ENCODE measurements around the gene RBBP7. TPM values are rescaled to one million over a fixed set of nuclear protein-coding genes. Genes with fewer than 3 reads are reported as not detected.
A peak's percentile ranks its signal among the peaks of the same experiment; 100 is the strongest.

The RBBP7 gene
- total and polyA plus RNA-seq, 2 experiments from 2014 or later, result 86.2 to 119 TPM

DNA sequence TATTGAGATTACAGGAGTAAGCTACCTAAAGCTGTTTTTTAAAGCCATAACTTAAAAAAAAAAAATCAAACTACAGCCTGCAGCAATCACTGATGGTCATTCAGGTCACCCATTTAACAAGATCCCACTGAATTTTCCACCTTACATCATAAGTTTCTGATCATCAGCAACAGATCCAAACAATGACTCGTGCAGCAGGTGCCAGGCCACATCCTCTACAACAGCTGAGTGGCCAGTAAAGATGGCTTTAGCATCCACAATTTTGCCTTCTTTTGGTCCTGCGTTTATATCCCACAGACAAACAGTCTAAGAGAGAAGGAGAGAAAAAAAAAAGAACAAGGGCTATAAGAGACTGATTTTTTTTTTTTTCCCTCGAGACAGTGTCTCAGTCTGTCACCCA lies 16.6 kb downstream of the RBBP7 start:
- peaks cover 26% of the 10 kb centered on the region for H3F3A ChIP-seq (ENCODE audit: insufficient read depth)
- 94 to 97% methylated on average over 3 of the region's 3 CpGs for WGBS, 2 experiments (ENCODE audit: low coverage in 1 of 2, low lambda C conversion rate in 2 of 2, missing lambda C conversion rate in 2 of 2)
- no peaks in the 10 kb centered on the region for H3K9me2 ChIP-seq (ENCODE audit: insufficient read depth)
- H3K4me1 ChIP-seq (ENCODE audit: insufficient read depth), result peaks cover 11% of the 10 kb centered on the region
- H3K27me3 ChIP-seq (replicated peaks; ENCODE audit: insufficient read depth), result no peaks in the 10 kb centered on the region
- no peak for DNase-seq
- in situ Hi-C loops (cut with MboI), result no loop called here
- no peaks in the 10 kb centered on the region for H3K9me3 ChIP-seq (ENCODE audit: low read depth)
- H3K79me2 ChIP-seq (ENCODE audit: insufficient read depth), result peaks cover 57% of the 10 kb centered on the region
- no peak overlapping the region for H2AFZ ChIP-seq
- H3K9ac ChIP-seq, result no peak overlapping the region
- no peaks in the 10 kb centered on the region; the same call in 1 of the 2 replicates for H4K20me1 ChIP-seq (ENCODE audit: insufficient read depth)
- H3K27ac ChIP-seq, result no peak overlapping the region
- no peak overlapping the region for H3K4me2 ChIP-seq (ENCODE audit: unreplicated experiment)
- TF ChIP-seq EZH2phosphoT487 (IDR thresholded peaks at IDR 0.05; ENCODE audit: insufficient read depth, low read depth) (no peak), EZH2 (IDR thresholded peaks at IDR 0.05; ENCODE audit: insufficient read depth, poor library complexity, severe bottlenecking) (no peak)
- H3K4me3 ChIP-seq, result no peak overlapping the region
- H3K36me3 ChIP-seq (ENCODE audit: low read depth), result peaks cover 7% of the 10 kb centered on the region; the same call in 1 of the 2 replicates

DNA sequence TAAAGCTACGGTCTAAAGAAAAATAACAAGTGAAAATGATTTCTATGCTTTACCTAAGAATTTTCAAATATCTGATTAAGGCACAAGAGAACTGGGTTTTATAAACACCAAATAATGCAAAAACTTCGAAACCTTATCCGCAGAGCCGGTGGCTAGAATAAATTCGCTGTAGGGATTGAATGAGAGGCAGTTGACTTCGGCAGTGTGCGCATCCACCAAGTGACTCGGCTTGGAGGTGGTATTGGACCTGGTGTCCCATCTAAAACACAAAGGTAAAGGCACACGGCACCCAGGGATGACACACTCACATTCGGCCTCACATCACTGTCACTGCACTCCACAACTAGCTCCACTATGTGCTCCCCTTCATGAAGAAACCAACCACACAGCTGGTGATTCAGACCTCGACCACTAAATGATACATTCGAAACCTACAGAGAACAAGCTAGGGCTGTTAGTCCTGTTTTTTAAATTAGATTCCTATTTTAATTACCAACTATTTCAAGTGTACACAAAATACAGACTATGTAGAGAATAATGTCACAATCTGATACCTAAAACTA lies 17.5 kb downstream of the RBBP7 start:
- H3K79me2 ChIP-seq (ENCODE audit: insufficient read depth), result peaks cover 50% of the 10 kb centered on the region
- H3K27ac ChIP-seq, result no peak overlapping the region
- TF ChIP-seq EZH2phosphoT487 (IDR thresholded peaks at IDR 0.05; ENCODE audit: insufficient read depth, low read depth), result no peak
- no peak for TF ChIP-seq EZH2 (IDR thresholded peaks at IDR 0.05; ENCODE audit: insufficient read depth, poor library complexity, severe bottlenecking)
- no peaks in the 10 kb centered on the region for H3K9me2 ChIP-seq (ENCODE audit: insufficient read depth)
- H3K4me2 ChIP-seq (ENCODE audit: unreplicated experiment), result no peak overlapping the region
- H3K27me3 ChIP-seq (replicated peaks; ENCODE audit: insufficient read depth), result no peaks in the 10 kb centered on the region
- H3K36me3 ChIP-seq (ENCODE audit: low read depth), result peaks cover 7% of the 10 kb centered on the region; the same call in 1 of the 2 replicates
- no peak overlapping the region for H2AFZ ChIP-seq
- H3K4me1 ChIP-seq (ENCODE audit: insufficient read depth), result peaks cover 15% of the 10 kb centered on the region
- H3K9ac ChIP-seq, result no peak overlapping the region
- H3F3A ChIP-seq (ENCODE audit: insufficient read depth), result peaks cover 30% of the 10 kb centered on the region
- H4K20me1 ChIP-seq (ENCODE audit: insufficient read depth), result no peaks in the 10 kb centered on the region; the same call in 1 of the 2 replicates
- peak; percentile 20 for DNase-seq
- 85 to 88% methylated on average over 12 of the region's 12 CpGs for WGBS, 2 experiments (ENCODE audit: low coverage in 1 of 2, low lambda C conversion rate in 2 of 2, missing lambda C conversion rate in 2 of 2)
- H3K4me3 ChIP-seq, result no peak overlapping the region
- in situ Hi-C loops (cut with MboI), result no loop called here
- H3K9me3 ChIP-seq (ENCODE audit: low read depth), result no peaks in the 10 kb centered on the region

- H3F3A ChIP-seq (ENCODE audit: insufficient read depth), result peaks cover 28% of the 10 kb centered on the region
- peaks cover 7% of the 10 kb centered on the region; the same call in 1 of the 2 replicates for H3K36me3 ChIP-seq (ENCODE audit: low read depth)
- no peaks in the 10 kb centered on the region for H3K27me3 ChIP-seq (replicated peaks; ENCODE audit: insufficient read depth)
- H3K4me2 ChIP-seq (ENCODE audit: unreplicated experiment), result no peak overlapping the region
- TF ChIP-seq EZH2 (IDR thresholded peaks at IDR 0.05; ENCODE audit: insufficient read depth, poor library complexity, severe bottlenecking) (no peak), EZH2phosphoT487 (IDR thresholded peaks at IDR 0.05; ENCODE audit: insufficient read depth, low read depth) (no peak)
- no peak overlapping the region for H2AFZ ChIP-seq
- no peaks in the 10 kb centered on the region for H3K9me3 ChIP-seq (ENCODE audit: low read depth)
- peaks cover 41% of the 10 kb centered on the region for H3K79me2 ChIP-seq (ENCODE audit: insufficient read depth)
- H3K9me2 ChIP-seq (ENCODE audit: insufficient read depth), result no peaks in the 10 kb centered on the region
- in situ Hi-C loops (cut with MboI), result no loop called here
- no peaks in the 10 kb centered on the region; the same call in 1 of the 2 replicates for H4K20me1 ChIP-seq (ENCODE audit: insufficient read depth)
- no peak overlapping the region for H3K9ac ChIP-seq
- no peak overlapping the region for H3K27ac ChIP-seq
- no peak for DNase-seq
- no peak overlapping the region for H3K4me3 ChIP-seq
- H3K4me1 ChIP-seq (ENCODE audit: insufficient read depth), result peaks cover 15% of the 10 kb centered on the region
- WGBS, 2 experiments (ENCODE audit: low coverage in 1 of 2, low lambda C conversion rate in 2 of 2, missing lambda C conversion rate in 2 of 2), result 98 to 100% methylated on average over 3 of the region's 3 CpGs
Observed at GRCh38 chrX:16851827-16852226, 18.3 kb downstream of the RBBP7 start.

DNA sequence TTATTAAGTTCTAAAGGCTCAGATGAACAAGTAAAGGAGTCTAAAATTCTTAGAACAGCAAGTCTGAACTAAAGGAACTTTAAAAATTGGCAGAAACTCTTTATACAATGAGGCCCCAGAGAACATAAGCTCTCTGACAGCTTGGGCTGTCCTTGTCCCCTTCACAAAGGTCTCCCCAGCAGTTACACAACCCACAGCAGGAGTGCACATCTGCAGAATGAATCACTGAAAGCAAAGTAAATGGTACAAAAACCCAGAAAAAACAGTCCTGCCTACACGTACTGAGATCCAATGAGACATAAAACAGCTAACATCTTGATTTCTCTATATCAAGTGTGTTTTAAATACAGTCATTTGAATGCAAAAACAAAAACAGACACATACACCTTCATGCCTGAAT lies 18.7 kb downstream of the RBBP7 start:
- H3K4me3 ChIP-seq, result no peak overlapping the region
- peaks cover 37% of the 10 kb centered on the region for H3K79me2 ChIP-seq (ENCODE audit: insufficient read depth)
- WGBS, 2 experiments (ENCODE audit: low coverage in 1 of 2, low lambda C conversion rate in 2 of 2, missing lambda C conversion rate in 2 of 2), result 27 to 40% methylated on average over 1 of the region's 1 CpG
- no peak overlapping the region for H3K9ac ChIP-seq
- no peak for TF ChIP-seq EZH2 (IDR thresholded peaks at IDR 0.05; ENCODE audit: insufficient read depth, poor library complexity, severe bottlenecking)
- no peak for TF ChIP-seq EZH2phosphoT487 (IDR thresholded peaks at IDR 0.05; ENCODE audit: insufficient read depth, low read depth)
- no peaks in the 10 kb centered on the region for H3K9me2 ChIP-seq (ENCODE audit: insufficient read depth)
- no peak overlapping the region for H3K4me2 ChIP-seq (ENCODE audit: unreplicated experiment)
- H2AFZ ChIP-seq, result no peak overlapping the region
- H3K36me3 ChIP-seq (ENCODE audit: low read depth), result peaks cover 3% of the 10 kb centered on the region; the same call in 1 of the 2 replicates
- H4K20me1 ChIP-seq (ENCODE audit: insufficient read depth), result no peaks in the 10 kb centered on the region; the same call in 1 of the 2 replicates
- DNase-seq, result peak; percentile 48
- no peaks in the 10 kb centered on the region for H3K27me3 ChIP-seq (replicated peaks; ENCODE audit: insufficient read depth)
- peaks cover 15% of the 10 kb centered on the region for H3K4me1 ChIP-seq (ENCODE audit: insufficient read depth)
- no peak overlapping the region for H3K27ac ChIP-seq
- in situ Hi-C loops (cut with MboI), result no loop called here
- H3F3A ChIP-seq (ENCODE audit: insufficient read depth), result peaks cover 24% of the 10 kb centered on the region
- H3K9me3 ChIP-seq (ENCODE audit: low read depth), result no peaks in the 10 kb centered on the region

Data from GM23248 (cell line).